Measurements from ENCODE around the gene SYT5. TPM values are rescaled to one million over a fixed set of nuclear protein-coding genes. Genes with fewer than 3 reads are reported as not detected.

The SYT5 gene
- total and polyA plus RNA-seq, 9 of the 15 experiments (the other 6 are each of a cell fraction or from before 2014, with no cell fraction given), result 1.3 to 20.9 (median 8.8) TPM

DNA sequence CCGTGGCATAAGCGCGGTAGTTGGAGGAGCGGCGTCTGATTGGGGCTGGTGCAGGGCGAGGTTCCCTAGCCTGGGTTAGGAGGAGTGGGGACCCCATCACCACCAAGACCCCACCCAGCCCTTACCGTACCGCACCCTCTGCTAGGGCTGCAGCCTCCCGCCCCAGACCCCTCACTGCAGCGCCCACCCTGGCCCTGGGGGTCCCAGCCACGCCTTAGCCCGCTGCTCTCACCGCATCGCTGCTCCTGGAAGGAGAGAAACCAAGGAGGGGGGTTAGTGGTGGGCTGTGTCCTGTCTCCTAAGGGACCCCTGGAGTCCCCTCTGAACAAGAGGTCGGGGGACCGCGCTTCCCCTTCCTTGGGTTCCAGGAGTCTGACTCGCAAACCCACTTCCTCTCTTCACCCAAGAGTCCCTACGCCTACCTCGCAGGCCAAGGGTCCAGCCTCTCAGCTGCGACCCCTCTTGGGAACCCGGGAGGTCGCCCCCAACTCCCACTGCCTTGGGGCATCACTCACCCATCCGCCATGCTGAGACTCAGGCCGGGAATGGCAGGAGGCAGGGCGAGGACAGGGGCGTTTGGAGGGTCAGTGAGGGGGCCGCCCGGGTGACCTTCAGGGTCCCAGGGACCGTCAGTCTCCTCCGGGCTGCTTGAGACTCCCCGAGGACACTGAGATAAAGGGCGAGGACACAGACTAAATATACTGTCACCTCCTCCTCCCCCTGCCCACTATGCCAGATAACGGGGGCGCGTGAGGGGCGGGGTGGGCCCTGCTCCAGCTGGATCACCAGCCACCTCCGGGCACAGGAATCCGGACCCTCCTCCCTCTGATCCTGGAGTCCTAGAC, 22.8 kb downstream of the SYT5 start, which contains the start of gene TNNI3:
Gene TNNI3 (minus strand): TSS at position 669 of the 845 bp plus-strand sequence. CDS start 143 bp downstream, at position 526.
- no peak for ATAC-seq
- Histone ChIP-seq H3K4me1 (replicated peaks in 1 of 2; ENCODE audit: control insufficient read depth in 2 of 2, insufficient read depth in 2 of 2, low read length in 2 of 2) (peaks cover 34 to 67% of the 10 kb centered on the region in 2 experiments), H3K79me2 (ENCODE audit: control insufficient read depth, insufficient read depth, low read length) (peaks cover 14% of the 10 kb centered on the region), H3K4me3 (peak within 1 kb of the TSS; percentile 56), H3K27me3 (ENCODE audit: control insufficient read depth in 2 of 2, insufficient read depth in 2 of 2, low read length in 2 of 2) (no peaks in the 10 kb centered on the region), H4K20me1 (replicated peaks; ENCODE audit: control insufficient read depth, insufficient read depth, low read length) (no peaks in the 10 kb centered on the region), H3K27ac (ENCODE audit: extremely low read depth, low read depth, low read length) (peak within 1 kb of the TSS; percentile 66), H3K9me3 (replicated peaks; ENCODE audit: control insufficient read depth, insufficient read depth, low read depth, low read length) (no peaks in the 10 kb centered on the region), H3K36me3 (ENCODE audit: control insufficient read depth, insufficient read depth, low read length) (peaks cover 13% of the 10 kb centered on the region; the same call in 1 of the 3 replicates), H3K9ac (ENCODE audit: insufficient read depth in 1 of 2, low read depth in 2 of 2, low read length in 2 of 2) (peak within 1 kb of the TSS; percentile 44 to 94), H3K4me2 (ENCODE audit: insufficient read depth, low read length) (peak within 1 kb of the TSS; percentile 77), H2AFZ (ENCODE audit: low read depth, low read length) (peak within 1 kb of the TSS; percentile 63), H3K9me1 (ENCODE audit: control insufficient read depth, insufficient read depth, low read length) (no peaks in the 10 kb centered on the region)
- 22% methylated on average over 36 of the region's 39 CpGs for WGBS (ENCODE audit: insufficient coverage, low coverage, missing lambda C conversion rate)
- ChIA-PET CTCF (ENCODE audit: low intra/inter-chr PET ratio) (interaction anchor here (1.2 kb wide), 1 partner anchor 11 kb away, joined by 4 read pairs; no protein-coding TSS in a partner anchor), POLR2A (interaction anchor here (0.6 to 1.2 kb wide), 3 partner anchors 11 to 94 kb away, joined by 3 to 5 read pairs (median 3); partner anchors contain the start of gene RDH13)
- peak in 3 of 4 experiments; percentile 25 to 53 (median 28) for DNase-seq (ENCODE audit: extremely low read depth in 1 of 4, low spot score in 3 of 4)
- BruUV-seq (replicated peaks), result no TSS peak
- intact Hi-C loops (cut with micrococcal nuclease), result loop anchor here (10.0 kb wide), 1 partner anchor 348 kb away; no protein-coding TSS in a partner anchor
- FAIRE-seq, result no peak
- in situ Hi-C loops (cut with MboI), result loop anchor here (25.0 kb wide), 1 partner anchor 980 kb away; the partner anchor contains the start of gene ZNF444
- TF ChIP-seq BHLHE40 (IDR thresholded peaks at IDR 0.05; ENCODE audit: low read length) (0 out of 2 replicates have a peak, but pooled peaks have one; percentile 9), TSC22D4 (tag; IDR thresholded peaks at IDR 0.05) (no peak), POLR3G (IDR thresholded peaks at IDR 0.05; ENCODE audit: extremely low read depth, insufficient read length, insufficient replicate concordance) (no peak), FIP1L1 (IDR thresholded peaks at IDR 0.05; ENCODE audit: low read depth, low read length, poor library complexity, severe bottlenecking) (peak; percentile 39), ELF2 (CRISPR knock-in tag; IDR thresholded peaks at IDR 0.05) (no peak), POLR2G (IDR thresholded peaks at IDR 0.05; ENCODE audit: low read depth, low read length) (peak; percentile 74), SIN3A (IDR thresholded peaks at IDR 0.05; ENCODE audit: borderline replicate concordance in 2 of 2, control insufficient read depth in 1 of 2, low read depth in 2 of 2, low read length in 2 of 2) (no peak), PHF8 (IDR thresholded peaks at IDR 0.05; ENCODE audit: borderline replicate concordance, low read length) (peak; percentile 13; the same call in 1 of the 2 replicates), ZNF263 (CRISPR knock-in tag; IDR thresholded peaks at IDR 0.05; ENCODE audit: borderline replicate concordance) (peak; percentile 59; the same call in 1 of the 2 replicates), ESRRA (IDR thresholded peaks at IDR 0.05; ENCODE audit: borderline replicate concordance, low read depth) (peak; percentile 77; the same call in 1 of the 2 replicates), PCBP1 (IDR thresholded peaks at IDR 0.05; ENCODE audit: low read depth, low read length, poor library complexity, severe bottlenecking) (peak; percentile 53), TFAM (CRISPR knock-in tag; conservative IDR thresholded peaks at IDR 0.05) (no peak), EGR1 (conservative IDR thresholded peaks at IDR 0.05) (0 out of 2 replicates have a peak, but pooled peaks have one; percentile 20), RBFOX2 (IDR thresholded peaks at IDR 0.05; ENCODE audit: low read depth, low read length) (peak; percentile 68), ZC3H11A (IDR thresholded peaks at IDR 0.05; ENCODE audit: low read depth, low read length) (no peak), ZBTB17 (CRISPR knock-in tag; IDR thresholded peaks at IDR 0.05) (0 out of 2 replicates have a peak, but pooled peaks have one; percentile 14), NFE2 (IDR thresholded peaks at IDR 0.05; ENCODE audit: low read depth) (no peak), PCBP2 (IDR thresholded peaks at IDR 0.05; ENCODE audit: low read depth, low read length, poor library complexity, severe bottlenecking) (no peak)
- TF ChIP-seq, protein P1, sequence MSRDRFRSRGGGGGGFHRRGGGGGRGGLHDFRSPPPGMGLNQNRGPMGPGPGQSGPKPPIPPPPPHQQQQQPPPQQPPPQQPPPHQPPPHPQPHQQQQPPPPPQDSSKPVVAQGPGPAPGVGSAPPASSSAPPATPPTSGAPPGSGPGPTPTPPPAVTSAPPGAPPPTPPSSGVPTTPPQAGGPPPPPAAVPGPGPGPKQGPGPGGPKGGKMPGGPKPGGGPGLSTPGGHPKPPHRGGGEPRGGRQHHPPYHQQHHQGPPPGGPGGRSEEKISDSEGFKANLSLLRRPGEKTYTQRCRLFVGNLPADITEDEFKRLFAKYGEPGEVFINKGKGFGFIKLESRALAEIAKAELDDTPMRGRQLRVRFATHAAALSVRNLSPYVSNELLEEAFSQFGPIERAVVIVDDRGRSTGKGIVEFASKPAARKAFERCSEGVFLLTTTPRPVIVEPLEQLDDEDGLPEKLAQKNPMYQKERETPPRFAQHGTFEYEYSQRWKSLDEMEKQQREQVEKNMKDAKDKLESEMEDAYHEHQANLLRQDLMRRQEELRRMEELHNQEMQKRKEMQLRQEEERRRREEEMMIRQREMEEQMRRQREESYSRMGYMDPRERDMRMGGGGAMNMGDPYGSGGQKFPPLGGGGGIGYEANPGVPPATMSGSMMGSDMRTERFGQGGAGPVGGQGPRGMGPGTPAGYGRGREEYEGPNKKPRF (IDR thresholded peaks at IDR 0.05; ENCODE audit: low read depth, low read length), result no peak
